AG04450 (cell line): ENCODE data around the gene IGF1. TPM values are rescaled to one million over a fixed set of nuclear protein-coding genes. Genes with fewer than 3 reads are reported as not detected.

Experiments
- CTCF ChIA-PET: fragments of 300-600, 350-600 bp; formaldehyde crosslinking; extraction: SDS; loops from one replicate; lab custom pipeline; 2022; ENCODE audit warnings: antibody characterized with exemption, inconsistent platforms; lab: Charles Lee
- POLR2A ChIA-PET: fragments of 350-600 bp; formaldehyde crosslinking; extraction: SDS; loops from one replicate; lab custom pipeline; 2021; ENCODE audit warnings: antibody characterized with exemption, inconsistent platforms; lab: Yijun Ruan, JAX
- DNase-seq: peaks from one replicate; pipeline ENCODE4 v3.0.0-alpha.2; 2011; ENCODE audit warnings: low read depth, low spot score
- H3K27ac ChIP-seq: one replicate; pipeline ENCODE4 v1.5.1; 2012; ENCODE audit warnings: low read depth, low read length, control low read depth
- H3K27me3 ChIP-seq: one replicate; pipeline ENCODE4 v1.6.0; 2012; ENCODE audit warnings: low read length; ENCODE audit not compliant: control insufficient read depth, insufficient read depth
- H3K4me3 ChIP-seq: 2 replicates; pipeline ENCODE4 v1.5.1; 2011; ENCODE audit warnings: mild to moderate bottlenecking, low read depth, low read length, control low read depth
- H3K9me3 ChIP-seq: 2 replicates; pipeline ENCODE4 v1.5.1; 2012; ENCODE audit warnings: low read length; ENCODE audit not compliant: control insufficient read depth, insufficient read depth
- polyA plus RNA-seq: library from polyadenylated mRNA; depleted of rRNA; stranded (reverse); fragments of >200 nt; gene quantifications from 2 replicates; pipeline ENCODE4 v1.2.3, GENCODE V29; 2011
- TF ChIP-seq, protein P1 (sequence below): IDR thresholded peaks from 2 replicates; pipeline ENCODE4 v1.5.1; 2011; ENCODE audit warnings: low read depth, low read length, control low read depth, inconsistent platforms

The IGF1 gene
- polyA plus RNA-seq, 1 experiment, result 0.01 TPM

DNA sequence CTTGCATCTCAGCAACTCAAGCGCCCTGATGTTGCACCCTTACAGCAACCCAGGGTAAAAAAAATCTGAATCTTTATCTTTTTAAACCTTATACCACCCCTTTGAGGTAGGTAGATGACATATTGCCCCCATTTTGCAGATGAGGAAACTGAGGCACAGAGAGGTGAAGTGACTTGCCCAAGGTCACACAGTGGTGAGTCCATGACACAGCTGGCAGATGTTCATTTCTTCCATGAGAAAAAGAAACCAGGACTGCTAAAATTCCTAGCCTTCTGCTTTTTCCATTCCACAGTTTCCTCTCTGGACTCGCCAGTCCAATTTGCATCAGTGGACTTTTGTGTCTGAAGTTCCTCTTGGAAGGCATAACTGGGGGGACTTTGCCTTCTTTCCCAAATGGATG, 79.3 kb downstream of the IGF1 start:
- TF ChIP-seq, protein P1, sequence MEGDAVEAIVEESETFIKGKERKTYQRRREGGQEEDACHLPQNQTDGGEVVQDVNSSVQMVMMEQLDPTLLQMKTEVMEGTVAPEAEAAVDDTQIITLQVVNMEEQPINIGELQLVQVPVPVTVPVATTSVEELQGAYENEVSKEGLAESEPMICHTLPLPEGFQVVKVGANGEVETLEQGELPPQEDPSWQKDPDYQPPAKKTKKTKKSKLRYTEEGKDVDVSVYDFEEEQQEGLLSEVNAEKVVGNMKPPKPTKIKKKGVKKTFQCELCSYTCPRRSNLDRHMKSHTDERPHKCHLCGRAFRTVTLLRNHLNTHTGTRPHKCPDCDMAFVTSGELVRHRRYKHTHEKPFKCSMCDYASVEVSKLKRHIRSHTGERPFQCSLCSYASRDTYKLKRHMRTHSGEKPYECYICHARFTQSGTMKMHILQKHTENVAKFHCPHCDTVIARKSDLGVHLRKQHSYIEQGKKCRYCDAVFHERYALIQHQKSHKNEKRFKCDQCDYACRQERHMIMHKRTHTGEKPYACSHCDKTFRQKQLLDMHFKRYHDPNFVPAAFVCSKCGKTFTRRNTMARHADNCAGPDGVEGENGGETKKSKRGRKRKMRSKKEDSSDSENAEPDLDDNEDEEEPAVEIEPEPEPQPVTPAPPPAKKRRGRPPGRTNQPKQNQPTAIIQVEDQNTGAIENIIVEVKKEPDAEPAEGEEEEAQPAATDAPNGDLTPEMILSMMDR, result no peak
- ChIA-PET POLR2A (no interaction called here), CTCF (interaction anchor here (1.7 kb wide), 1 partner anchor 84 kb away, joined by 5 read pairs; no protein-coding TSS in a partner anchor)
- Histone ChIP-seq H3K4me3 (no peak overlapping the region), H3K27ac (no peak overlapping the region), H3K9me3 (no peaks in the 10 kb centered on the region), H3K27me3 (no peaks in the 10 kb centered on the region)
- DNase-seq, result no peak

GRCh38 chr12:102399653-102400052, 80.7 kb downstream of the IGF1 start:
- H3K9me3 ChIP-seq, result no peaks in the 10 kb centered on the region
- ChIA-PET CTCF (interaction anchor here (1.1 kb wide), 1 partner anchor 85 kb away, joined by 6 read pairs; no protein-coding TSS in a partner anchor), POLR2A (no interaction called here)
- H3K27ac ChIP-seq, result no peak overlapping the region
- no peak overlapping the region for H3K4me3 ChIP-seq
- no peaks in the 10 kb centered on the region for H3K27me3 ChIP-seq
- no peak for DNase-seq
- TF ChIP-seq, protein P1, result no peak

DNA sequence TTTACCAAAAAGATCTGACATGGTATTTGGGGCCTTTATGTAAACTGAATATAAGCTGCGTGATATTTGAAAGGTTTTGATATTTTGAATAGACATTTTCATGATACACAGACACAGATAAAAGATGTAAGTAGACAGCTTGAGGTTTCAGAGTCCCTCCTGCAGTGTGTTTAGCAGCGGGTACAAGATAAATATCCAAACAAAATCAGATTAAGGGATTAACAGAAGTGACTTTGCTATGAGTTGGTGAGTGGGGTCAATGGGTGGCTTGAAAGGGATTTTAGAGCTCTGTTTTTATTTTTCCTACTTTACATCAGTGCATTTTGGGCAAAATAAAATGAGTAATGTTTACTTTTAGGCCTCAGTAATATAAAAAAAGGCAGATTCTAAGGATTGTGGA, 84.1 kb downstream of the IGF1 start:
- TF ChIP-seq, protein P1, result no peak
- no peaks in the 10 kb centered on the region for H3K9me3 ChIP-seq
- no peak overlapping the region for H3K4me3 ChIP-seq
- H3K27me3 ChIP-seq, result no peaks in the 10 kb centered on the region
- H3K27ac ChIP-seq, result no peak overlapping the region
- ChIA-PET POLR2A (no interaction called here), CTCF (no interaction called here)
- no peak for DNase-seq

- TF ChIP-seq, protein P1, result no peak
- Histone ChIP-seq H3K27me3 (no peaks in the 10 kb centered on the region), H3K27ac (no peak overlapping the region), H3K4me3 (no peak overlapping the region), H3K9me3 (no peaks in the 10 kb centered on the region)
- POLR2A ChIA-PET, result no interaction called here
- no peak for DNase-seq
- CTCF ChIA-PET, result no interaction called here
Measured at GRCh38 chr12:102394200-102394599, 86.2 kb downstream of the IGF1 start.

DNA sequence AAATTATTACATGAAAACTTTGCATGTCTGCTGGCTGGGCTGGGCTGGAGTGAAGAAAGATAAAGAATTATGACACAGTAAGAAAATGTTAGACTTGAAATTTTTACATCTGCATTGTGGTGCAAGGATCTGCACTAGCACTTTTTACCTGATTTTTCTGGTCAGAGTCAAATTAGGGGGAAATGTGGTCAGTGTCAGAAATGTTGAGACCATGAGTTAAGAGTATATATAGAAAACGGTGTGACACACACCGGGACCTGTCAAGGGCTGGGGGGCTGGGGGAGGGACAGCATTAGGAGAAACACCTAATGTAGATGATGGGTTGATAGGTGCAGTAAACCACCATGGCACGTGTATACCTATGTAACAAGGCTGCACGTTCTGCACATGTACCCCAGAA, 90.3 kb downstream of the IGF1 start:
- H3K9me3 ChIP-seq, result no peaks in the 10 kb centered on the region
- no peak overlapping the region for H3K27ac ChIP-seq
- POLR2A ChIA-PET, result no interaction called here
- CTCF ChIA-PET, result no interaction called here
- no peaks in the 10 kb centered on the region for H3K27me3 ChIP-seq
- no peak for DNase-seq
- no peak overlapping the region for H3K4me3 ChIP-seq
- TF ChIP-seq, protein P1, result no peak
